Hepatocyte (in vitro differentiated cells): ENCODE data around the gene PUSL1. TPM values are rescaled to one million over a fixed set of nuclear protein-coding genes. Genes with fewer than 3 reads are reported as not detected.

Source experiments
- DNase-seq: peaks from one replicate; pipeline ENCODE4 v3.0.0-alpha.2; 2016; ENCODE audit warnings: low spot score
- H2AFZ ChIP-seq: fragments of 200-600 bp; sonication (generic); 2 replicates; pipeline ENCODE4 v1.6.0; 2016; ENCODE audit warnings: antibody characterized with exemption, mild to moderate bottlenecking
- H3K27ac ChIP-seq: fragments of 200-600 bp; sonication (generic); 2 replicates; pipeline ENCODE4 v1.5.1; 2016; ENCODE audit warnings: mild to moderate bottlenecking
- H3K27me3 ChIP-seq: fragments of 200-600 bp; sonication (generic); 2 replicates; pipeline ENCODE4 v1.6.1; 2016
- H3K36me3 ChIP-seq: fragments of 200-600 bp; sonication (generic); replicated peaks from 2 replicates; pipeline ENCODE4 v1.5.1; 2016; ENCODE audit warnings: low read depth; ENCODE audit not compliant: insufficient read depth
- H3K4me1 ChIP-seq: fragments of 200-600 bp; sonication (generic); 2 replicates; pipeline ENCODE4 v1.5.1; 2016; ENCODE audit warnings: mild to moderate bottlenecking, moderate library complexity; ENCODE audit not compliant: insufficient read depth
- H3K4me2 ChIP-seq: fragments of 200-600 bp; sonication (generic); 2 replicates; pipeline ENCODE4 v1.6.0; 2016
- H3K4me3 ChIP-seq: fragments of 200-600 bp; sonication (generic); 2 replicates; pipeline ENCODE4 v1.5.1; 2016; ENCODE audit warnings: mild to moderate bottlenecking
- H3K79me2 ChIP-seq: fragments of 200-600 bp; sonication (generic); 2 replicates; pipeline ENCODE4 v1.6.0; 2017; ENCODE audit warnings: mild to moderate bottlenecking
- H3K9me2 ChIP-seq: fragments of 200-600 bp; sonication (generic); replicated peaks from 2 replicates; pipeline ENCODE4 v1.6.0; 2017; ENCODE audit warnings: mild to moderate bottlenecking; ENCODE audit not compliant: insufficient read depth
- H3K9me3 ChIP-seq: fragments of 200-600 bp; sonication (generic); 2 replicates; pipeline ENCODE4 v1.5.1; 2016; ENCODE audit warnings: low read depth, mild to moderate bottlenecking
- H4K20me1 ChIP-seq: fragments of 200-600 bp; sonication (generic); 2 replicates; pipeline ENCODE4 v1.6.0; 2016; ENCODE audit warnings: mild to moderate bottlenecking; ENCODE audit not compliant: insufficient read depth, poor library complexity, severe bottlenecking
- EZH2 ChIP-seq: fragments of 200-600 bp; sonication (generic); IDR thresholded peaks from 2 replicates; pipeline ENCODE4 v1.6.1; 2016; ENCODE audit warnings: antibody characterized with exemption, mild to moderate bottlenecking, borderline replicate concordance
- EZH2phosphoT487 ChIP-seq: fragments of 200-600 bp; sonication (generic); IDR thresholded peaks from one replicate; pipeline ENCODE4 v1.6.1; 2018; ENCODE audit warnings: antibody characterized with exemption, mild to moderate bottlenecking, low read depth, moderate library complexity; ENCODE audit not compliant: unreplicated experiment, severe bottlenecking
- WGBS: methylation state at CpG from one replicate; pipeline ENCODE4 v1.1.6; 2016; ENCODE audit warnings: low lambda C conversion rate; ENCODE audit errors: missing lambda C conversion rate; 5-methylcytosine and 5-hydroxymethylcytosine counted together
- polyA plus RNA-seq: library from polyadenylated mRNA; unstranded; fragments of >200 nt; fragmentation: Nextera tagmentation; extraction: Ambion mirVana; gene quantifications from 2 replicates; pipeline ENCODE4 v1.2.1, GENCODE V29; 2016
- total RNA-seq: library from RNA; depleted of rRNA; stranded (reverse); fragments of >200 nt; gene quantifications from 2 replicates; pipeline ENCODE4 v1.2.3, GENCODE V29; 2014
- TF ChIP-seq, protein P1 (sequence below): fragments of 200-600 bp; sonication (generic); IDR thresholded peaks from 2 replicates; pipeline ENCODE4 v1.5.1; 2016; ENCODE audit warnings: antibody characterized with exemption, mild to moderate bottlenecking; ENCODE audit not compliant: poor library complexity

Gene PUSL1
- total and polyA plus RNA-seq, 2 experiments from 2014 or later = 27.7 to 37.2 TPM

DNA sequence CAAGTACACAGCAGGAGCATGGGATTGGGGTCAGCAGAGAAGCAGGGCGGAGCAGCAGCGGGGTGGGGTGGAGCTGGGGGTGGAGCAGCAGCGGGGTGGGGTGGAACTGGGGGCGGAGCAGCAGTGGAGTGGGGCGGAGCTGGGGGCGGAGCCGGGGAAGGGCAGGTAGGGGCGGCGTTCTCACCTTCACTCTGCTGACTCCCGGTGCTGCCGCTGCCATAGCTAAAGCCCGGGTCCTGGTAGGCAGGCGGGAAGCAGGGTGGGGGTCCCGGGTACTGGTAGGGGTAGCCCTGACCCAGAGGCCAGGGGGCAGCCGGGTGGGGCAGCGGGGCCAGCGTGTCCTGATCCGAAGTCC is 29.4 kb downstream of the PUSL1 start:
- H3K4me1 ChIP-seq = no peaks in the 10 kb centered on the region
- H3K4me3 ChIP-seq = no peak overlapping the region
- peaks cover 2% of the 10 kb centered on the region for H3K79me2 ChIP-seq
- H3K9me3 ChIP-seq = no peaks in the 10 kb centered on the region
- 75% methylated on average over 3 of the region's 18 CpGs for WGBS
- H3K27me3 ChIP-seq = no peaks in the 10 kb centered on the region
- H3K36me3 ChIP-seq = no peaks in the 10 kb centered on the region
- no peak overlapping the region for H3K27ac ChIP-seq
- no peaks in the 10 kb centered on the region for H4K20me1 ChIP-seq
- TF ChIP-seq EZH2 (no peak), EZH2phosphoT487 (no peak)
- DNase-seq = no peak
- H3K4me2 ChIP-seq = no peak overlapping the region
- H2AFZ ChIP-seq = no peak overlapping the region
- H3K9me2 ChIP-seq = no peaks in the 10 kb centered on the region

DNA sequence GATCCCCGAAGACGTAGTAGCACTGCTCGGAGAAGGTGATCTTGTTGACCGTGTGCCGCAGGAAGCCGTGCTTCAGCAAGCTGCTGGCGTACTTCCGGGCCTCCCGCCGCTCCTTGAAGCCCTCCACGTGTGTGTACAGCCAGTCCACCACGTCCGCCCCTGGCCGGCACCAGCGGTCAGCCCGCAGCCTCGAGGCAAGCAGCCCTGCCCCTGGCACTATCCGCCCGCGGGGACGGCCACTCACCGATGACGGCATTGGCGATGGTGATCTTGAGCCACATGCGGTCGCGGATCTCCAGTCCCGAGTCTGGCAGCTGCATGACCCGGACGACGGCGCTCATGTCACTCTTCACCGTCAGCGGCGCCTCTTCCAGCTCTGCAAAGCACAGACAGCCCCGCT is 29.9 kb downstream of the PUSL1 start:
- Histone ChIP-seq H3K4me3 (no peak overlapping the region), H3K36me3 (no peaks in the 10 kb centered on the region), H3K9me2 (no peaks in the 10 kb centered on the region), H3K27ac (no peak overlapping the region), H3K9me3 (no peaks in the 10 kb centered on the region), H2AFZ (no peak overlapping the region), H3K79me2 (peaks cover 7% of the 10 kb centered on the region), H4K20me1 (peaks cover 1% of the 10 kb centered on the region), H3K4me2 (no peak overlapping the region), H3K27me3 (no peaks in the 10 kb centered on the region), H3K4me1 (no peaks in the 10 kb centered on the region)
- 97% methylated on average over 36 of the region's 36 CpGs for WGBS
- TF ChIP-seq EZH2phosphoT487 = no peak
- no peak for TF ChIP-seq EZH2
- TF ChIP-seq, protein P1, sequence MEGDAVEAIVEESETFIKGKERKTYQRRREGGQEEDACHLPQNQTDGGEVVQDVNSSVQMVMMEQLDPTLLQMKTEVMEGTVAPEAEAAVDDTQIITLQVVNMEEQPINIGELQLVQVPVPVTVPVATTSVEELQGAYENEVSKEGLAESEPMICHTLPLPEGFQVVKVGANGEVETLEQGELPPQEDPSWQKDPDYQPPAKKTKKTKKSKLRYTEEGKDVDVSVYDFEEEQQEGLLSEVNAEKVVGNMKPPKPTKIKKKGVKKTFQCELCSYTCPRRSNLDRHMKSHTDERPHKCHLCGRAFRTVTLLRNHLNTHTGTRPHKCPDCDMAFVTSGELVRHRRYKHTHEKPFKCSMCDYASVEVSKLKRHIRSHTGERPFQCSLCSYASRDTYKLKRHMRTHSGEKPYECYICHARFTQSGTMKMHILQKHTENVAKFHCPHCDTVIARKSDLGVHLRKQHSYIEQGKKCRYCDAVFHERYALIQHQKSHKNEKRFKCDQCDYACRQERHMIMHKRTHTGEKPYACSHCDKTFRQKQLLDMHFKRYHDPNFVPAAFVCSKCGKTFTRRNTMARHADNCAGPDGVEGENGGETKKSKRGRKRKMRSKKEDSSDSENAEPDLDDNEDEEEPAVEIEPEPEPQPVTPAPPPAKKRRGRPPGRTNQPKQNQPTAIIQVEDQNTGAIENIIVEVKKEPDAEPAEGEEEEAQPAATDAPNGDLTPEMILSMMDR = no peak
- no peak for DNase-seq

DNA sequence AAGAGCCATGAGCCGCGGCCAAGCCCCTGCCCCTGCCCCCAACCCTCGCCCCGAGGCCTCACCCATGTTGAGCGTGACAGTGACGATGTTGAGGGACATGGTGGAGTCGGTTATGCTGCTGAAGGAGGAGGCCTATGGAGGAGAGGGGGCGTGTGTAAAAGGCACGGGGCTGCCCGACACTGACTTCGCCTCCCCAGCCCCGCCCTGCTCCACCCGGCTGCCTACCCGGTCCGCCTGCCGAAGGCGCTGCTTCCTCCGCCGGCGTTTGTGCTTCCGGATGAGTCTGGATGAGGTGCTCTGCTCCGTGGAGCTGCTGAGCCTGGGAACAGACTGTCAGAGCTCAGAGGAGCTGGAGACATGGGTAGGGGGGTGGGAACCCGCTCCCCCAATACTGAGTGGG is 31.8 kb downstream of the PUSL1 start:
- Histone ChIP-seq H2AFZ (no peak overlapping the region), H3K79me2 (peaks cover 26% of the 10 kb centered on the region), H3K9me3 (no peaks in the 10 kb centered on the region), H3K4me3 (no peak overlapping the region), H3K9me2 (no peaks in the 10 kb centered on the region), H3K4me2 (no peak overlapping the region), H3K36me3 (no peaks in the 10 kb centered on the region), H3K27me3 (no peaks in the 10 kb centered on the region), H3K4me1 (peaks cover 10% of the 10 kb centered on the region), H4K20me1 (peaks cover 19% of the 10 kb centered on the region), H3K27ac (no peak overlapping the region)
- TF ChIP-seq EZH2phosphoT487 (no peak), EZH2 (no peak)
- TF ChIP-seq, protein P1 = no peak
- WGBS = 92% methylated on average over 11 of the region's 23 CpGs
- DNase-seq = no peak

DNA sequence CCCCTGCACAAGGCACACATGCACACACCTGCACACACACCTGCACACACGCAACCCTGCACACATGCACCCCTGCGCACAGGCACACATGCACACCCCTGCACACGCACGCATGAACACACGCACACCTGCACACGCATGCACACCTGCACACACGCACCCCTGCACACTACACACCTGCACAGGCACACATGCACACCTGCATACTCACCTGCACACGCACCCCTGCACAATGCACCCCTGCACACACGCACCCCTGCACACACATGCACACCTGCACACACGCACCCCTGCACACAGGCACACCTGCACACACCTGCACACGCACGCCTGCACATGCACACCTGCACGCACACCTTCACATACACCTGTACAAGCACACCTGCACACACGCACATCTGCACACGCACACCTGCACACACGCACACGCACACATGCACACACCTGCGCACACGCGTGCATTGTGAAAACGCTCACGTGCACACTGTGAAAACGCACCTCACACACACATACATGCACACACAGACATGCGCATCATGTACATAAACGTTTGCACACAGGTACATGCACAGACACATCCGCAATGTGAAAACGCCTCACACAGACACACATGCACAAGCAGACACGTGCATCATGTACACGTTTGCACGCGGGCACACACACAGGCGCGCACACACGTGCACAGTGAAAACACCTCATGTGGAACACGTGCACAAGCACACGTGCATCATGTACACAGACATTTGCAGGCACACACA is 32.6 kb downstream of the PUSL1 start:
- peaks cover 34% of the 10 kb centered on the region for H3K79me2 ChIP-seq
- H4K20me1 ChIP-seq = peaks cover 23% of the 10 kb centered on the region
- H3K4me1 ChIP-seq = peaks cover 18% of the 10 kb centered on the region

More for the DNA sequence above, 32.6 kb downstream of the PUSL1 start:
- Histone ChIP-seq H3K27ac (no peak overlapping the region), H3K4me2 (no peak overlapping the region), H3K9me2 (no peaks in the 10 kb centered on the region), H3K36me3 (no peaks in the 10 kb centered on the region), H3K27me3 (no peaks in the 10 kb centered on the region), H3K9me3 (no peaks in the 10 kb centered on the region), H3K4me3 (no peak overlapping the region), H2AFZ (no peak overlapping the region)
- TF ChIP-seq EZH2 (no peak), EZH2phosphoT487 (no peak)
- TF ChIP-seq, protein P1 = no peak
- WGBS = 96% methylated on average over 35 of the region's 36 CpGs
- no peak for DNase-seq
